ENCODE measurements around the gene ADGRG7. TPM values are rescaled to one million over a fixed set of nuclear protein-coding genes. Genes with fewer than 3 reads are reported as not detected.
"Not testable (repeated sequence)": the region's sequence is repeated elsewhere in the genome, so short reads cannot be mapped to it uniquely, and the experiment has no call there.

Gene ADGRG7
- total RNA-seq, 1 donor from 2014 or later: not detected

- CTCF ChIA-PET: interaction anchor here (1.0 kb wide), 1 partner anchor 12 kb away, joined by 4 read pairs; no protein-coding TSS in a partner anchor
- Mint-ChIP-seq H3K36me3 (ENCODE audit: low read depth) (no peaks in the 10 kb centered on the region), H3K4me3 (no peak overlapping the region), H3K27ac (no peak overlapping the region), H3K27me3 (peaks cover 16% of the 10 kb centered on the region), H3K9me3 (peaks cover 2% of the 10 kb centered on the region), H3K4me1 (no peaks in the 10 kb centered on the region)
- ATAC-seq (ENCODE audit: low read depth) (no peak), DNase-seq (no peak)
- POLR2A ChIA-PET: no interaction called here
- TF ChIP-seq CTCF (IDR thresholded peaks at IDR 0.05): no peak
- intact Hi-C loops (cut with micrococcal nuclease): no loop called here
Measured at GRCh38 chr3:100577382-100578008, 31.9 kb upstream of the ADGRG7 start.

GRCh38 chr3:100578646-100579045 lies 30.8 kb upstream of the ADGRG7 start:
- POLR2A ChIA-PET: no interaction called here
- intact Hi-C loops (cut with micrococcal nuclease): no loop called here
- H3K4me1 Mint-ChIP-seq: no peaks in the 10 kb centered on the region
- DNase-seq (no peak), ATAC-seq (ENCODE audit: low read depth) (no peak)
- no peak overlapping the region for H3K27ac Mint-ChIP-seq
- peaks cover 2% of the 10 kb centered on the region for H3K9me3 Mint-ChIP-seq
- no peak overlapping the region for H3K4me3 Mint-ChIP-seq
- no peak for TF ChIP-seq CTCF (IDR thresholded peaks at IDR 0.05)
- CTCF ChIA-PET: no interaction called here
- H3K27me3 Mint-ChIP-seq: peaks cover 16% of the 10 kb centered on the region
- no peaks in the 10 kb centered on the region for H3K36me3 Mint-ChIP-seq (ENCODE audit: low read depth)

- H3K36me3 Mint-ChIP-seq (ENCODE audit: low read depth): no peaks in the 10 kb centered on the region
Measured at GRCh38 chr3:100580147-100580546, 29.3 kb upstream of the ADGRG7 start.

GRCh38 chr3:100581650-100582049 lies 27.8 kb upstream of the ADGRG7 start:
- intact Hi-C loops (cut with micrococcal nuclease): no loop called here
- Mint-ChIP-seq H3K9me3 (no peaks in the 10 kb centered on the region), H3K4me3 (no peak overlapping the region), H3K27ac (no peak overlapping the region), H3K4me1 (no peaks in the 10 kb centered on the region), H3K36me3 (ENCODE audit: low read depth) (no peaks in the 10 kb centered on the region), H3K27me3 (peaks cover 16% of the 10 kb centered on the region)
- ATAC-seq (ENCODE audit: low read depth): no peak
- no peak for TF ChIP-seq CTCF (IDR thresholded peaks at IDR 0.05)
- ChIA-PET POLR2A (no interaction called here), CTCF (no interaction called here)
- no peak for DNase-seq

More at GRCh38 chr3:100580147-100580546, 29.3 kb upstream of the ADGRG7 start:
- intact Hi-C loops (cut with micrococcal nuclease): no loop called here
- ATAC-seq (ENCODE audit: low read depth) (no peak), DNase-seq (no peak)
- ChIA-PET POLR2A (no interaction called here), CTCF (no interaction called here)
- Mint-ChIP-seq H3K4me1 (no peaks in the 10 kb centered on the region), H3K4me3 (no peak overlapping the region), H3K27ac (no peak overlapping the region), H3K9me3 (no peaks in the 10 kb centered on the region), H3K27me3 (peaks cover 14% of the 10 kb centered on the region)
- no peak for TF ChIP-seq CTCF (IDR thresholded peaks at IDR 0.05)

GRCh38 chr3:100582157-100582556 lies 27.2 kb upstream of the ADGRG7 start:
- H3K4me3 Mint-ChIP-seq; CTCF ChIA-PET; intact Hi-C loops (cut with micrococcal nuclease); ATAC-seq (ENCODE audit: low read depth); H3K9me3 Mint-ChIP-seq; H3K36me3 Mint-ChIP-seq (ENCODE audit: low read depth); H3K27ac Mint-ChIP-seq; POLR2A ChIA-PET; H3K4me1 Mint-ChIP-seq; DNase-seq: not testable (repeated sequence)
- peaks cover 16% of the 10 kb centered on the region for H3K27me3 Mint-ChIP-seq

Data from activated B cell treated with CpG ODN at 0.5 μM for 24 hours (primary cell).